GM18499 (cell line): ENCODE data around the gene BABAM2.

Experiments used
- ATAC-seq: cut with Tn5 transposase; IDR thresholded peaks from one replicate; pipeline ENCODE4 v1.9.1; 2021; ENCODE audit warnings: moderate number of reproducible peaks; ENCODE audit not compliant: insufficient read depth, unreplicated experiment

The BABAM2 gene

DNA sequence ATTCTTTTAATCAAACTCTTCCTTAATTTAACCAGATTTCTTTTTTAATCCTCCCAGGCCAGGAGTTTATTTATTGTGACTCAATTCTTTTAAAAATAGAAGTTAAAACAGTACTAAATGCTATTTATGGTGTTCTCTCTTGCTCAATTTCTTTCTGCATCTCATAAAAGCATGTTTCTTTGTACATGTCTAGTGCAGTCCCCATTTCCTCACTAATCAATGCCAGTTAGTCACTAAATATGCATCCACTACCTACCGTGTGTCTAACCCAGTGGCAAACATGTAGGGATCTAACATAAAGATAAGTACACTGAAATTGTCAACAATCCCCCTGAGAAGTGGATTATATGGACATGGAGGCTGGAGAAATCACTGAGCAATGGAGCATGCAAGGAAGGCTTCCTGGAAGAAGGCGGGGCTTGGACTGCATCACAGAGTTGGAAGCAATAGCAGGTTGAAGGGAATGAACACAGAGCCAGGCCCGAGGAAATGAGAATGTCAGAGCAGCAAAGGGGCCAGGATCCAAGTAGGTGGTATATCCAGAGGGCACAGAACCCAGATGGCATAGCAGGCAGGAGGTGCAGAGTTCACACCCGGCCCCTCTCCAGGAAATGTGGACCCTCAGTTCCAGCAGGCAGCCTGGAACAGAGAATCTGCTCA lies 396.9 kb downstream of the BABAM2 start:
- no peak for ATAC-seq

DNA sequence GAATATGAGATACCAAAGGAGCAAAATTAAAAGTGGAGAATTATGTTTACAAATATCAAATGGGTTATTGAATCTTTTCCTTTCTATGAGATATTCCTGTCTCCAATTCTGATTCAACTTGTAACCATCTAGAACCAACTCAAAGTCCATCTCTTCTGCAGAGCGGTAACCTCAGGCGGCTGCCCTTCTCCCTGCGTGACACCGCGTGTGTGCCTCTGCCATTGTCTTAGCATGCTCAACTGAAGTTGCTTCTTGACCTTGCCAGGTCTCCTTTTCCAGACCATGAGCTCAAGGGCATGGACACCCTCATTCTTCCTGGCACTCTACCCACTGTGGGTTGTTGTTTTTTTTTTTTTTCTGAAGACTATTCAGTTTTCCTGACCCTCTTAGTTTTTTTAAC lies 398.1 kb downstream of the BABAM2 start:
- no peak for ATAC-seq

DNA sequence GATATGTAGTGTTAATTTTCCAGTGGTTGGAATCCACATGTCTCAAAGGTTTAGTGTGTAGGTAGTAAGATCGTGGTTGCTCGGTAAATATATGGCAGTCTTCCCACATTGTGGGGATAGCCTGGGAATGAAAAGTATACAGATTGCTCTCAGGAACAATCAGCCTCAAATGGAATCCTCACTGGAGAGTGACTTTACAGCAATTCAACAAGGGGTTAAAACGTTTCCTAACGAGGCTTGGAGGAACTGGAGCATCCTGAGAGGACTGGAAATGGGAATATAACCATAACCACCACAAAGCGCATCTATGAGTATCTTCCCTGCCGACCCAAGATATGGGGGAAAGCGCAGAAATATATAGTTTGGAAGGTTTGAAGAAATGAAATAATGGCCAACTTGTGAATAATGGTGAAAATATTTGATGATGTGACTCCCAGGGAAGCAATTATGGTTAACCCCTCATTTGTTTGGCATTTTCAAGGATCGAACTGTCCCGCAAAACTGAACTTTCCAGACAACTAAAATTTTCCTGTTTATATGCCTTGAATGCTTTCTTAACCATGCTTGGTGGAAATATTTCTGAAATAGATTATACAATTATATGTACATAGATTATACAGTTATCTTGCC lies 401.4 kb downstream of the BABAM2 start:
- ATAC-seq = no peak

DNA sequence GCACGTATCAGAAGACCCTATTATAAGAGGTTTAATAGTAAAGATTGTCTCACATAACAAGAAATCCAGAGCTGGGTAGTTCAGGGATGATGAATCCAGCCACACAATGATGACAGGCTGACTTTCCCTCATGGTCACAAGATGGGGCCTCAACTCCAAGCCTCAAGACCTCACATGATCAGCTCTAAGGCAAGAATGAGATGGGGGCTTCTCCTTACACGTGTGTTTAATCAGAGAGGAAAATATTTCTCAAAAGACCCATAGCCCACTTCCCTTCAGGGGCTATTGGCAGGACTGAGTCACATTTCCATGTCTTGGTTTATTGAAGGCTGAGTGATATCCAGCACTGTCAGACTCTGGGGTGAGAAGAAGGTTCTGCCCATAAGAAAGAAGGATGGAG lies 402.0 kb downstream of the BABAM2 start:
- ATAC-seq = no peak

DNA sequence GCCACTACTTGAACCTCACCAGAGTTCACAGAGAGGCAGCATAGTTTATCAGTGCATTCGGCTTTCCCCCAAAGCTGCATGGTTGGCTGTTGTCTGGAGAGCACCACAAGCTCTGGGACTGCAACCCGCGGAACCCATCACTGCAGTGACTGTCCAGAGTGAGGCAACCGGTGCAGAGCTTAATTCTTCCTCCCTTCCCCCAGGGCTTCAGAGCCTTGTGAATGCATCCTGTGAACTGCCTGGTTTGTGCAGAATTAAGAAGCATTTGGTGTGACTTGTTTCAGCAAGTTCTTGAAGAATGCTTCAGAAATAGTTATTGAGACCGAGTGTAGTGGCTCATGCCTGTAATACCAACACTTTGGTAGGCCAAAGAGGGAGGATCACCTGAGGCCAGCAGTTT lies 402.9 kb downstream of the BABAM2 start:
- no peak for ATAC-seq

DNA sequence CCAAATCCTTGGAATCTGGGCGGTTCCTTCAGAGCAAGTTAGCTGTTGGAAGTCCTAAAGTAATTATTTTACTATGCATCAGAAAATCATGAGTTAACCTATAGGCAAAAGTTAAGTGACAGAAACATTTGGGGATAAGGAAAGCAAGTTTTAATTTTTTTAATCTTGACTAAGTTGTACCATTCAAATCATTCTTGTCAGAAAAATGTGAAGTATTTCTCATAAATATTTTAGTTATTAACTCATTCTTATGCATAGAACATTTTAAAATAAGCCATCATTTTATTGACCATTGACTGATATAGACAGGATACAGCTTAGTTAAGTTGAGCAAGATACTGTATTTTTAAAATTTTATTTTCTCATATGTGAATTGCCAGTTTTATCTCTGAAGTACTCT lies 403.9 kb downstream of the BABAM2 start:
- ATAC-seq = no peak

DNA sequence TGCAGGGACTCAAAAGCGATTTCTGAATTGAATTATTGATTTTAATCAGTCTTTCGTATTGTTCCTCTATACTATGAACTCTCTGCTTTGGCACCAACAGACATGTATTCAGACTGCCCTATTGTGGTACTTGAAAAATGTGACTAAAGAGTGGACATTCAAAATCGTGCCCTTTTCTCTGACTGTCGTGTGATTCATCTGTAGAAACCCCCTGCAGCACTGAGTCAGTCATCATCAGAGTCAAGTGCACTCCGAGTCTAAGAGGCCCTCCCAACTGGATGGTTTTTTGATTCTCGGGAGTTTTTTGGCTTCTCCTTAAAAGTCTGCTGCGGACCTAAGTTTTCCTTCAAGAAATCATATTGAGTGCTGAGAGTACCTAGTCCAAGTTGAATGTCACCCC lies 405.7 kb downstream of the BABAM2 start:
- ATAC-seq = no peak

DNA sequence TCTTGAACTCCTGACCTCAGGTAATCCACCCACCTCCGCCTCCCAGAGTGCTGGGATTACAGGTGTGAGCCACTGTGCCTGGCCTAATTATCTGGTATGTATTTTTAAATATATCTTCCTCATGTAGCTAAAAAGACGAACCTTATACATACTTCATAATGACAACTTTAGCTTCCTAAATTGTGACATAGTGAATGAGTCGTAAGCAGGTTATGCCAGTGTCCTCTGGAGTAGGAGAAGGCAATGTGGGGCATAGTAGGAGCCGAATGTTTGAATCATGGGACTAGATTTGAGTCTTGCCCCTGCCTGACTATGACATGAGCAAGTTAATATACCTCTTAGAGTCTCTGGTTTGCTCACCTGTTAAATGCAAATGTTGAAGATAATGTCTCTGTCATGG lies 406.4 kb downstream of the BABAM2 start:
- no peak for ATAC-seq

DNA sequence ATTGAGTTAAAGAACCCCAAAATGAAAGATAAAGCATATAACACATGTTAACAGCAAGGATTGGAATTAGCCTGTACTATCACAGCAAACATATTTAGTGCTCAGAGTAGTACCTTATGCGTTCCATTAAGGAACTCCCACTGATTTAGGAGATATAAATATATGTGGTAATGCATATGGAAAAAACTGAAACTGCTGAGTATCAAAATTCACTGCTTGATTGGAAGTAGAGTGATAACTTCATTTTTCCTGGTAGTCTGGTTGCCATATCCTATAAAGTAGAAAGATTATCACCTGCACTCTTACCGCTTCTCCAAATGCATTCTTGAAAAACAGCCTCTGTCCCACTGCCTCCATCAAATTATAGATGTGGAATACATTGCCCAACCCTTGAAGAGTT lies 407.0 kb downstream of the BABAM2 start:
- no peak for ATAC-seq

DNA sequence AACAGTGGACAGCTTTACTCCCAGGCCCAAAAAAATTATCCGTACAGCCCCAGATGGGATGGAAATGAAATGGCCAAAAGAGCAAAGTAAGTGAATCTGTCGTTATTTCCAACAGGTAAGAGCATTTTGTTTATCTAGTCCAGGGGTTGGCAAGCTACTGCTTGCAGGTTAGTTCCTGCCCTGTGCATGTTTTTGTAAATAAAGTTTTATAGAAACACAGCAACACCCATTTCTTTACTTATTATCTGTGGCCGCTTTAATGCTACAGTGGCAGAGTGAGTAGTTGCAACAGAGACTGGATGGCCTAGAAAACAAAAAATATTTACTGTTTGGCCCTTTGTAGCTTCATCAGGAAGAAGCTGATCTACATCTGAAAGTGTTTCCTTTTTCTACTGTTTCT lies 407.9 kb downstream of the BABAM2 start:
- ATAC-seq = no peak

DNA sequence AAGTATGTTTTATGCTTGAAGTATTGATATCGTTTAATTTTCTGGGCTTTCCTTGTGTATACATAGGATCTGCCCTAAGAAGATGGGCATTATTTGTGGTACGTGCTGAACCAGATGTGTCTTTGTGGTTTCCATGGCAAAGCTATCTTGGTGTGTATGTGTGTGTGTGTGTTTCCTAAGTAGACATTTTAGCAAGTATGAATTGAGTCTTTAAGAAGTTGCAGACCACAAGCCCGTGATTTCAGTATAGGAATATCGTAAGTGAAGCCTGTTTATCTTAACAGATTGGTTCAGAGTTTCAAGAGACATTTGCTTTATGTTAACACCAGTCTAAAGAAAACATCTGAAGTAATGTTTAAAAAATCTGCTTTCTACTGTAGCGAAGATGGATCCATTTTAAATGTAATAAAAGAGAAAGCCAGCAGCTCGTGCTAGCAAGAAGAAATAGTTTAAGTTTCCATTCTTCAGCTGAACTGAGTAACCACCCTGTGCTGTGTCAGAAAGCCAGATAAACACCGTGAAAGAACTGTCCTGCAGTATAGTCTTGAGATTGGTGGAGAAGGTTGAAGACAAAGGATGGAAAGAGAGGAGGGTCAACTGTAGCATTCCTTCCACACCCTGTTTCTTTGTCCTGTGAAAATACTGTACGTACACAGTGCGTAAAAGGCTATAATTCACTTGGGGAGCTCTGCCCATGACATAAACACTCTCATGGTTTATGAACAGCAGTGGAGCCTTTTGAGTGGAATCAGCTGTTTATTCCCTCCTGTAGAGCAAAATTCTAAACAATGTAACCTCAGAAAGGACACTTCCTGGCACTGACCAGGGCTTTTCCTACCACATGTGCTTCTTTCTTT lies 410.2 kb downstream of the BABAM2 start:
- no peak for ATAC-seq

DNA sequence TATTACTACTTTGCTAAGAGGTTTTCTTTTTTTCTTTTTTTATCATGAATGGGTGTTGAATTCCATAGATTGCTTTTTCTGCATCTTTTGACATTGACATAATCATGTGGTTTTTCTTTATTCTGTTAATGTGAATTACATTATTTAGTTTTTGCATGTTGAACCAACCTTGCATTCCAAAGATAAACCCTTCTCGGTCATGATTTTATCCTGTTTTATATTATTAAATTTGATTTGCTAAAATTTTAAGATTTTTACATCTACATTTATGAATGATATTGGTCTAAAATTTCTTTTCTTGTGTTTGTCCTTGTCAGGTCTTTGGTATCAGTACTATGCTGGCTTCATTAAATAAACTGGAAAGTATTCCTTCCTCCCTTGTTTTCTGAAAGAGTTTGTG lies 414.7 kb downstream of the BABAM2 start:
- ATAC-seq = no peak

DNA sequence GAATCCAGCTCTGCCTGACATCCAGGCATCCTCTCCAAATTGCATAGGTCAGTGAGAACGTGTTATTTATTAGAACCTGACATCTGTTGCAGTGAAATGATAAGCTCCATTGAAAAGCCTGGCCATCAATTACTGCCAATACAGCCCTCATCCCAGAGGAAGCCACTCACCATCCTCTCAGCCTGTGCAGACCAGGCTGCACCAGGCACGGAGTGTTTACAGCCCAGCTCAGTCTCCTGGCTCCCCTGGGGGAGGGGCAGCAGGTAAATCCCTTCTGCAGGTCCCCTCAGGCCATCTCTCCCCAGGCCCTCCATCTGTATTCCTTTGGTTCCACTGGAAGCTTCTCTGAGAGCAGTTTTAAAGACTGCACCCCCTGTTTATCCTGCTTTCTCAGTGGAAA lies 419.6 kb downstream of the BABAM2 start:
- no peak for ATAC-seq

DNA sequence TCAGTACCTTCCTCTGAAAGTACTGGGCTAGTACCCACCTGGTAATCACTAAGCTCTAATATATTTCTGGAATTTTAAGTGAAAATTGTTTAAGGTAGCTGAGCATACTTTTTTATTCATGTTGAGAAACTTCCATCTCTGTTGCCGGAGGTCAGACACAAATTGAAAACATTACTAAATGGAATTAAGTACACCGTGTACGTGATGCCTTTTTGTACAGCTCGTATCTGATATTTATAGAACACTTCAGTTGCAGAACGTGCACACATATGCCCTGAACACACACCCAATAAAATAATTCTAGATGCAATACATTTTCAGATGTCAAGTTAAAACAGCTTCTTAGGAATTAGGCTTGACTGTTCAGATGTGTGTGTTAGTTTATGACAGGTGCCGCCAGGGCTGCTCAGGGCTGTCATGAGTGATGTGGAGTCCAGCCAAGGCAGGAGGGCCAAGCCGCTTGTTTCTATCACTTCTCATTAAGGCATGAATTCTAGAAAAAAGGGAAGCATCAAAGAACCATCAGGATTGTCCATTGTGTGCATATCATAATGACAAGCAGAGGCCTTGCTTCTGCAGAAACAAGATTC lies 421.2 kb downstream of the BABAM2 start:
- ATAC-seq = no peak

DNA sequence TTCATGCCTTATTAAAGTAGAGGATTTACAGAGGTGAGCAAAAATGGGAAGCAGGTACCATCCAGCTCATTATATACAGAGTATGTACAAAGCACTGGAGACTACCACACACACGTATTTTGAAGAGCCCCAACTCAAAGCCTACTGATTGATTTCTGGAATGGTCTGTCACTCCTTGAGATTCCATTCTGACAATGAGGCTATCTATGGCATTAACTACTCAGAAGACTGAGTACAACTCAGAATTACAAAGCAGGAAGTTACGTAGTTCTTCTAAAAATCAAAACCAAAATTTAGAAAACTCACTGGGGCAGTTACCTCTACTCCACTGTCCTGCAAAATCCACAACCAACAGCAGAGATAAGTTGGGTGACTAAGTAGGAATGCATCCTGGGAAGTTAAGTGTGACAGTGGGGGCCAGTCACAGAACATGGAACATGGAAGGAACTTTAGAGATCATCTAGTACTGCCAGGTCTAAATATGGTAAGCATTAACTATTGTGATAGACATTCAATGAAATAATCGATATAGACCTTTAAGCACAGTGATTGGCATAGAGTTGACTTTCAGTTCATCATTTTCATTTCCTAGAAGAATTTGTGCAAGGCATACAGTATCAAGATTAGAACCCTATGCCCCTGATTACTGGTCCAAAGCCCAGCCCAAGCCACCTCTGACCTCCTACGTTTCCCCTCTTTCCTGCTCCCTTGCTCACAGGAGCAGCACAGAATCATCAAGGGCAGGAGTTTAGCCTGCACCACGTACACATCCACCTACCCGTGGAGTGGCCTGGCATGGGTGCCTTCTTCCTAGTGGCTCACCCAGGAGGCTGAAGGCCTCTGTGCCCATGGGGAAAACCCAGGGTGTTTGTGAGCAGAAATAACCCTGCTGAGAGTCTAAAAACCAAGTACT lies 422.0 kb downstream of the BABAM2 start:
- no peak for ATAC-seq

DNA sequence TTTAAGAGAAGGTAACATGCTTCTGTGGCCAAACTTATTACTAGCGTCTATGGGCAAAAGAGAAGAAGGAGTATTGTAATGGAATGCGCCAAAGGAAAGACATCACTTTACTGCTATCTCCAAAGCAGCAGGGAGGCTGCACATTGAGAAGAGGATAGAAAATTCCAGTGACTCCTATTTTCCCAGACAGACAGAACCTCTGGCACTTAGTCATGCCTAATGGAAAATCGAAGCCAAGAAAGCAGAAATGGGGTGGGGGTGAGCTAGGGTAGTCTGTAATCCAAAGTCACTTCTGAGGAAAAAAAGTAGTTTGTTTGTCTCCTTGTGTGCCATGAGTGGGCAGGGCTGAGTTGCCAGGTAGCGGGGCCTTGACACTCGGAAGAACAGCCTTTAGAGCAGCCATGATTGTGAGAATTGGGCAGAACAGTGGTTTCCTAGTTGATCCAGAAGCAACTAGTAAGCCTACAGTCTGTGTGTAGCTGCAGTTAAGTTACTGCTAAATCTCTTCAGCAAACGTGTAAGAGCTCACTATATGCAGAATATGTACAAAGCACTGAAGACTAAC lies 422.8 kb downstream of the BABAM2 start:
- no peak for ATAC-seq

DNA sequence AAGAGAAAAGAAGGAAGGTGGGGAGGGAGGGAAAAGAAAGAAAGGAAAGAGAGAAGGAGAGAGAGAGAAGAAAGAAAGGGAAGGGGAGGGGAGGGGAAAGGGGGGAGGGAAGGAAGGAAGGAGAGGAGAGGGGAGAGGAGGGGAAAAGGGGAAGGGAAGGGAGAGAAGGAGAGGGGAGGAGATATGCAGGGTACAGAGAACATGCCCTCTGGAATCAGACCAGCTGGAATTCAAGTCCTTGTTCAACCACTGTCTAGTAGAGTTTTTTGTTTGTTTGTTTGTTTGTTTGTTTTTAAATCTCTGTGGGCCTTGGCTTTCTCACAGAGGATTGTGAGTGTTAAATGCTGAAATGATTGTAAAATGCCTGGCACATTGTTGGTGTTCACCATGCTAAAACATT lies 424.4 kb downstream of the BABAM2 start:
- no peak for ATAC-seq

DNA sequence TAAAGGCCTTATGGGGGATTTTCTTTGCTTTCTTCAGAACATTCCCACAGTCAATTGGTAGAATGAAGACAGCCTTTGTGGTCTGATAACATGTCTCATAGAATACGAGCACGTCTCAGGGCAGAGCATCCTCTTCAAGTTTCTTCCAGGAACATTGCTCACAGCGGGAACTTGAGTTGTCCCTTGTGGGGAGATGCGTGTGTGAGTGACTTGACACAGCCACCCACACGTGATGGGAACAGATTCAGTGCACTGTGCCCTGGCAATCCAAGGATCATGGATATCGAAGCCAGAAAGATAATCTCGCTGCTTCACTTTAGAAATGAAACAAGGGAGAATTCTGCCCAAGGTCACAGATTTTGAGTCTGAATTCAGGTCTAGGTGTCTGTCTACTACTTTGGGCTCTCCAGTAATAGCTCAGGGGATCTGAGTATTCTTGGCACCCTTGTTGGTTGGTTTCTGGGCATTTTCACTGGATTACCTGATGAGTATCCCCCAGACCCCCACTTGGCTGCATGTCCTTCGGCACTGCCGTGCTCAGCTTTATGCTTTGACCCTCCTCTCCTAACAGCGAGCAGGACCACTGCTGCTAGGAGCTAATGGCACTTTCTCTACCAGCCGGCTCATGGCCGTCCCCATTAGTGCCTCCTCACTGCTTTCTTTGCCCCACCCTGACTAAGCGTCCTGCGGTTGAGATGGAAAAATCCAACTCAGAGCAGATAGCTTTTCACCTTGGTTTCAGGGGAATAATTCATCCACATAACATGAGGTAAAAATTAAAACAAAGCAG lies 426.2 kb downstream of the BABAM2 start:
- no peak for ATAC-seq

DNA sequence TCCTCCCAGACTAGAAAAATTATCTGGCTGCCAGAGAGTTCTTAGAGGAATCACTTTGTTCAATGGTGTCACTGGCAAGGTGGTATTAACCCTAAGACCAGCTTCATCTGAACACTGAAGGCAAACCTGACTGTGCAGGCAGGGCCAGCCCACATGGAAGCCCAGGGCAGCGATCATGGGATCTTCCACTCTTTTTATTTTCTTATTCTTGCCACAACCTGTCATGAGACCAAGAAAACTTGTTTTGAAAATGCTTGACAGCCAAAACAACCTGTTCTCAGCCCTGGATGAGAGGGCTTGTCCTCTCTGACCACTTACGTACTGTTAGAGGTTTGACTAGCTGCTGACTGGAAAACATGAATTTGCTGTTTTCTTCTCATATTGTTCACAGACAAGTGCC lies 426.9 kb downstream of the BABAM2 start:
- ATAC-seq = no peak
